ENCODE results near the gene ALPL. TPM values are rescaled to one million over a fixed set of nuclear protein-coding genes. Genes with fewer than 3 reads are reported as not detected.

Gene ALPL
- total and polyA plus RNA-seq, 10 of the 15 experiments (the other 5 are each of a cell fraction or from before 2014, with no cell fraction given): 0.07 to 0.59 (median 0.31) TPM; not detected in 2

DNA sequence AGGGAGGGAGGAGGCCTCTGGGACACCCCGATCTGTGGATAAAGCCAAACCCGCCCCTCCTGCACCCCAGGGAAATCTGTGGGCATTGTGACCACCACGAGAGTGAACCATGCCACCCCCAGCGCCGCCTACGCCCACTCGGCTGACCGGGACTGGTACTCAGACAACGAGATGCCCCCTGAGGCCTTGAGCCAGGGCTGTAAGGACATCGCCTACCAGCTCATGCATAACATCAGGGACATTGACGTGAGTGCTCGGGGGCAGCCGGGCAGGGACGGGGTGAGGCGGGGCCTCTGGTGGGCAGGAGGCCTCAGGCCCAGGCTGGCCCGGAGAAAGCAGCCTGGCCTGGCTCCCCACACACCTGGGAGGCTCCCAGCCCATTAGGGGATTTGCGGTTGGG is 54.7 kb downstream of the ALPL start:
- BruUV-seq (replicated peaks): no TSS peak
- no peaks in the 10 kb centered on the region for H3K4me1 ChIP-seq (ENCODE audit: control insufficient read depth, insufficient read depth, low read length)
- ChIA-PET RAD21 (ENCODE audit: unreplicated experiment) (no interaction called here), SMC1A (ENCODE audit: uncharacterized antibody, unreplicated experiment) (no interaction called here), CTCF (no interaction called here), POLR2A (no interaction called here)
- ATAC-seq (no peak), DNase-seq (ENCODE audit: low read depth, low spot score) (no peak), FAIRE-seq (no peak)
- no peak for TF ChIP-seq NBN (IDR thresholded peaks at IDR 0.05)
- TF ChIP-seq RBBP5 (conservative IDR thresholded peaks at IDR 0.05): no peak
- no peak for TF ChIP-seq FOXM1 (IDR thresholded peaks at IDR 0.05; ENCODE audit: low read depth, low read length)
- no peak for TF ChIP-seq CHD2 (IDR thresholded peaks at IDR 0.05; ENCODE audit: borderline replicate concordance, low read depth, low read length)
- no peak for TF ChIP-seq HCFC1 (IDR thresholded peaks at IDR 0.05; ENCODE audit: low read length)
- TF ChIP-seq NFIC (IDR thresholded peaks at IDR 0.05; ENCODE audit: low read depth, low read length): no peak
- TF ChIP-seq SREBF2 (IDR thresholded peaks at IDR 0.05; ENCODE audit: low read length): no peak
- intact Hi-C loops (cut with micrococcal nuclease; ENCODE audit: unreplicated experiment) (no loop called here), in situ Hi-C loops (cut with MboI) (no loop called here)
- H3K9me3 ChIP-seq (replicated peaks; ENCODE audit: control insufficient read depth, insufficient read depth, low read length): no peaks in the 10 kb centered on the region
- no peak overlapping the region for H3K9ac ChIP-seq (ENCODE audit: control insufficient read depth, insufficient read depth, low read length)
- no peaks in the 10 kb centered on the region for H3K79me2 ChIP-seq (ENCODE audit: control insufficient read depth, insufficient read depth, low read length)
- H3K4me2 ChIP-seq (ENCODE audit: control insufficient read depth, insufficient read depth): no peak overlapping the region
- no peaks in the 10 kb centered on the region for H3K36me3 ChIP-seq (ENCODE audit: control insufficient read depth in 2 of 2, insufficient read depth in 2 of 2, low read length in 1 of 2)
- no peak overlapping the region for H2AFZ ChIP-seq (ENCODE audit: control insufficient read depth, low read depth, low read length)
- H3K4me3 ChIP-seq: no peak overlapping the region
- no peaks in the 10 kb centered on the region for H4K20me1 ChIP-seq (ENCODE audit: control insufficient read depth, insufficient read depth)
- no peak overlapping the region for H3K27ac ChIP-seq (ENCODE audit: control insufficient read depth, insufficient read depth)
- WGBS (ENCODE audit: insufficient coverage, insufficient replicate concordance, low lambda C conversion rate, missing lambda C conversion rate): 32% methylated on average over 13 of the region's 17 CpGs
- no peaks in the 10 kb centered on the region; a peak in 1 of 4 replicates for H3K27me3 ChIP-seq (replicated peaks in 1 of 2; ENCODE audit: control insufficient read depth in 2 of 2, insufficient read depth in 2 of 2, low read length in 1 of 2)

- no peaks in the 10 kb centered on the region for H3K4me1 ChIP-seq (ENCODE audit: control insufficient read depth, insufficient read depth, low read length)
- ChIA-PET CTCF (interaction anchor here (0.7 kb wide), 1 partner anchor 74 kb away, joined by 3 read pairs; no protein-coding TSS in a partner anchor), SMC1A (ENCODE audit: uncharacterized antibody, unreplicated experiment) (no interaction called here), POLR2A (no interaction called here), RAD21 (ENCODE audit: unreplicated experiment) (no interaction called here)
- no peak overlapping the region for H3K27ac ChIP-seq (ENCODE audit: control insufficient read depth, insufficient read depth)
- BruUV-seq (replicated peaks): no TSS peak
- H3K4me2 ChIP-seq (ENCODE audit: control insufficient read depth, insufficient read depth): no peak overlapping the region
- no peak overlapping the region for H3K4me3 ChIP-seq
- H3K36me3 ChIP-seq (ENCODE audit: control insufficient read depth in 2 of 2, insufficient read depth in 2 of 2, low read length in 1 of 2): no peaks in the 10 kb centered on the region
- no peak overlapping the region for H2AFZ ChIP-seq (ENCODE audit: control insufficient read depth, low read depth, low read length)
- in situ Hi-C loops (cut with MboI) (no loop called here), intact Hi-C loops (cut with micrococcal nuclease; ENCODE audit: unreplicated experiment) (no loop called here)
- no peaks in the 10 kb centered on the region; a peak in 1 of 4 replicates for H3K27me3 ChIP-seq (replicated peaks in 1 of 2; ENCODE audit: control insufficient read depth in 2 of 2, insufficient read depth in 2 of 2, low read length in 1 of 2)
- FAIRE-seq (no peak), DNase-seq (ENCODE audit: low read depth, low spot score) (no peak), ATAC-seq (no peak)
- no peaks in the 10 kb centered on the region for H3K9me3 ChIP-seq (replicated peaks; ENCODE audit: control insufficient read depth, insufficient read depth, low read length)
- no peak overlapping the region for H3K9ac ChIP-seq (ENCODE audit: control insufficient read depth, insufficient read depth, low read length)
- 28% methylated on average over 14 of the region's 14 CpGs for WGBS (ENCODE audit: insufficient coverage, insufficient replicate concordance, low lambda C conversion rate, missing lambda C conversion rate)
- H3K79me2 ChIP-seq (ENCODE audit: control insufficient read depth, insufficient read depth, low read length): no peaks in the 10 kb centered on the region
- no peaks in the 10 kb centered on the region for H4K20me1 ChIP-seq (ENCODE audit: control insufficient read depth, insufficient read depth)
- no peak for TF ChIP-seq EP300 (IDR thresholded peaks at IDR 0.05; ENCODE audit: borderline replicate concordance in 1 of 2, control insufficient read depth in 1 of 2, low read depth in 2 of 2, low read length in 2 of 2)
- TF ChIP-seq RUNX3 (IDR thresholded peaks at IDR 0.05; ENCODE audit: low read length): no peak
- TF ChIP-seq BACH1 (IDR thresholded peaks at IDR 0.05; ENCODE audit: borderline replicate concordance): no peak
- no peak for TF ChIP-seq NR2F1 (conservative IDR thresholded peaks at IDR 0.05)
- no peak for TF ChIP-seq MEF2A (IDR thresholded peaks at IDR 0.05; ENCODE audit: insufficient read depth, low read depth, low read length)
- no peak for TF ChIP-seq CHD1 (IDR thresholded peaks at IDR 0.05; ENCODE audit: low read depth, low read length)
- TF ChIP-seq ZNF274 (IDR thresholded peaks at IDR 0.05; ENCODE audit: insufficient read depth, insufficient read length): no peak
- TF ChIP-seq MXI1 (IDR thresholded peaks at IDR 0.05; ENCODE audit: low read depth, low read length): no peak
- no peak for TF ChIP-seq CBFB (IDR thresholded peaks at IDR 0.05; ENCODE audit: low read depth)
- TF ChIP-seq WRNIP1 (IDR thresholded peaks at IDR 0.05; ENCODE audit: borderline replicate concordance, low read depth, low read length): no peak
- TF ChIP-seq YY1 (IDR thresholded peaks at IDR 0.05; ENCODE audit: low read depth, low read length): no peak
- no peak for TF ChIP-seq CBX3 (IDR thresholded peaks at IDR 0.05; ENCODE audit: borderline replicate concordance, low read depth)
- no peak for TF ChIP-seq KLF5 (IDR thresholded peaks at IDR 0.05; ENCODE audit: partially characterized antibody)
- no peak for TF ChIP-seq KAT2A (conservative IDR thresholded peaks at IDR 0.05; ENCODE audit: control insufficient read depth, low read depth, low read length)
Measured at GRCh38 chr1:21564521-21565095, 55.4 kb downstream of the ALPL start.

Data from GM12878 (cell line).